ENCODE measurements around the gene CDK14. TPM values are rescaled to one million over a fixed set of nuclear protein-coding genes. Genes with fewer than 3 reads are reported as not detected.

Gene CDK14
- total RNA-seq, 2 donors from 2014 or later, result 10.8 to 14.6 TPM

GRCh38 chr7:90889210-90889609, 293.1 kb downstream of the CDK14 start:
- no peak overlapping the region for H3K27ac ChIP-seq
- no peak for ATAC-seq (ENCODE audit: insufficient number of reproducible peaks, low FRiP score, low read depth)
- TF ChIP-seq CTCF (IDR thresholded peaks at IDR 0.05), result no peak

GRCh38 chr7:90889644-90890043, 293.5 kb downstream of the CDK14 start:
- H3K36me3 ChIP-seq, result no peaks in the 10 kb centered on the region
- H3K27ac ChIP-seq, result no peak overlapping the region
- peaks cover 6 to 10% of the 10 kb centered on the region in 2 donors for H3K4me1 ChIP-seq (ENCODE audit: control insufficient read depth in 1 of 2, low read depth in 2 of 2)
- no peaks in the 10 kb centered on the region for H3K27me3 ChIP-seq (replicated peaks; ENCODE audit: insufficient read depth)
- ATAC-seq (ENCODE audit: insufficient number of reproducible peaks, low FRiP score, low read depth) (no peak), DNase-seq (ENCODE audit: low spot score) (no peak)
- no peak overlapping the region for H3K4me3 ChIP-seq
- H3K9me3 ChIP-seq, result no peaks in the 10 kb centered on the region
- TF ChIP-seq CTCF (IDR thresholded peaks at IDR 0.05), result no peak

More at GRCh38 chr7:90889210-90889609, 293.1 kb downstream of the CDK14 start:
- H3K4me1 ChIP-seq (ENCODE audit: control insufficient read depth in 1 of 2, low read depth in 2 of 2), result peaks cover 6 to 10% of the 10 kb centered on the region in 2 donors
- no peak for DNase-seq (ENCODE audit: low spot score)
- H3K9me3 ChIP-seq, result no peaks in the 10 kb centered on the region
- no peaks in the 10 kb centered on the region for H3K36me3 ChIP-seq
- no peaks in the 10 kb centered on the region for H3K27me3 ChIP-seq (replicated peaks; ENCODE audit: insufficient read depth)
- H3K4me3 ChIP-seq, result no peak overlapping the region

GRCh38 chr7:90891529-90891928, 295.4 kb downstream of the CDK14 start:
- H3K36me3 ChIP-seq, result no peaks in the 10 kb centered on the region
- no peak overlapping the region for H3K27ac ChIP-seq
- H3K9me3 ChIP-seq, result no peaks in the 10 kb centered on the region
- no peak for ATAC-seq (ENCODE audit: insufficient number of reproducible peaks, low FRiP score, low read depth)
- no peak overlapping the region for H3K4me3 ChIP-seq
- no peaks in the 10 kb centered on the region for H3K27me3 ChIP-seq (replicated peaks; ENCODE audit: insufficient read depth)
- no peak for DNase-seq (ENCODE audit: low spot score)
- TF ChIP-seq CTCF (IDR thresholded peaks at IDR 0.05), result no peak
- peaks cover 4 to 5% of the 10 kb centered on the region in 2 donors for H3K4me1 ChIP-seq (ENCODE audit: control insufficient read depth in 1 of 2, low read depth in 2 of 2)

GRCh38 chr7:90892213-90892612, 296.1 kb downstream of the CDK14 start:
- TF ChIP-seq CTCF (IDR thresholded peaks at IDR 0.05), result no peak
- H3K27me3 ChIP-seq (replicated peaks; ENCODE audit: insufficient read depth), result no peaks in the 10 kb centered on the region
- no peak for DNase-seq (ENCODE audit: low spot score)
- H3K27ac ChIP-seq, result no peak overlapping the region
- ATAC-seq (ENCODE audit: insufficient number of reproducible peaks, low FRiP score, low read depth), result no peak
- H3K4me1 ChIP-seq (ENCODE audit: control insufficient read depth in 1 of 2, low read depth in 2 of 2), result peaks cover 0 to 4% of the 10 kb centered on the region in 2 donors
- no peak overlapping the region for H3K4me3 ChIP-seq
- H3K9me3 ChIP-seq, result no peaks in the 10 kb centered on the region
- H3K36me3 ChIP-seq, result no peaks in the 10 kb centered on the region

GRCh38 chr7:90894122-90894521, 298.0 kb downstream of the CDK14 start:
- Histone ChIP-seq H3K27ac (no peak overlapping the region), H3K36me3 (no peaks in the 10 kb centered on the region), H3K9me3 (no peaks in the 10 kb centered on the region), H3K27me3 (replicated peaks; ENCODE audit: insufficient read depth) (no peaks in the 10 kb centered on the region), H3K4me1 (ENCODE audit: control insufficient read depth in 1 of 2, low read depth in 2 of 2) (no peaks in the 10 kb centered on the region), H3K4me3 (no peak overlapping the region)
- TF ChIP-seq CTCF (IDR thresholded peaks at IDR 0.05), result no peak
- DNase-seq (ENCODE audit: low spot score) (no peak), ATAC-seq (ENCODE audit: insufficient number of reproducible peaks, low FRiP score, low read depth) (no peak)

Measured in thoracic aorta (tissue), 2 donors.